ENCODE measurements around the gene OASL. TPM values are rescaled to one million over a fixed set of nuclear protein-coding genes. Genes with fewer than 3 reads are reported as not detected.

OASL gene
- total RNA-seq, 1 experiment from 2014 or later = 51.1 TPM

GRCh38 chr12:121001841-121002483 lies 37.1 kb downstream of the OASL start:
- H3K4me3 ChIP-seq = no peak overlapping the region
- H3K9me3 ChIP-seq = no peaks in the 10 kb centered on the region
- H3K27me3 ChIP-seq = no peaks in the 10 kb centered on the region
- DNase-seq = no peak
- peaks cover 21% of the 10 kb centered on the region for H3K36me3 ChIP-seq

DNA sequence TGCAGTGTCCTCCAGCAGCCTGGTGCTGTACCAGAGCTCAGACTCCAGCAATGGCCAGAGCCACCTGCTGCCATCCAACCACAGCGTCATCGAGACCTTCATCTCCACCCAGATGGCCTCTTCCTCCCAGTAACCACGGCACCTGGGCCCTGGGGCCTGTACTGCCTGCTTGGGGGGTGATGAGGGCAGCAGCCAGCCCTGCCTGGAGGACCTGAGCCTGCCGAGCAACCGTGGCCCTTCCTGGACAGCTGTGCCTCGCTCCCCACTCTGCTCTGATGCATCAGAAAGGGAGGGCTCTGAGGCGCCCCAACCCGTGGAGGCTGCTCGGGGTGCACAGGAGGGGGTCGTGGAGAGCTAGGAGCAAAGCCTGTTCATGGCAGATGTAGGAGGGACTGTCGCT lies 38.0 kb downstream of the OASL start:
- DNase-seq = no peak
- Histone ChIP-seq H3K9me3 (no peaks in the 10 kb centered on the region), H3K36me3 (peaks cover 21% of the 10 kb centered on the region), H3K4me3 (no peak overlapping the region), H3K27me3 (no peaks in the 10 kb centered on the region)

- no peaks in the 10 kb centered on the region for H3K27me3 ChIP-seq
- DNase-seq = no peak
- no peaks in the 10 kb centered on the region for H3K9me3 ChIP-seq
- peaks cover 18% of the 10 kb centered on the region for H3K36me3 ChIP-seq
- no peak overlapping the region for H3K4me3 ChIP-seq
Observed at GRCh38 chr12:121000530-121000929, 38.5 kb downstream of the OASL start.

DNA sequence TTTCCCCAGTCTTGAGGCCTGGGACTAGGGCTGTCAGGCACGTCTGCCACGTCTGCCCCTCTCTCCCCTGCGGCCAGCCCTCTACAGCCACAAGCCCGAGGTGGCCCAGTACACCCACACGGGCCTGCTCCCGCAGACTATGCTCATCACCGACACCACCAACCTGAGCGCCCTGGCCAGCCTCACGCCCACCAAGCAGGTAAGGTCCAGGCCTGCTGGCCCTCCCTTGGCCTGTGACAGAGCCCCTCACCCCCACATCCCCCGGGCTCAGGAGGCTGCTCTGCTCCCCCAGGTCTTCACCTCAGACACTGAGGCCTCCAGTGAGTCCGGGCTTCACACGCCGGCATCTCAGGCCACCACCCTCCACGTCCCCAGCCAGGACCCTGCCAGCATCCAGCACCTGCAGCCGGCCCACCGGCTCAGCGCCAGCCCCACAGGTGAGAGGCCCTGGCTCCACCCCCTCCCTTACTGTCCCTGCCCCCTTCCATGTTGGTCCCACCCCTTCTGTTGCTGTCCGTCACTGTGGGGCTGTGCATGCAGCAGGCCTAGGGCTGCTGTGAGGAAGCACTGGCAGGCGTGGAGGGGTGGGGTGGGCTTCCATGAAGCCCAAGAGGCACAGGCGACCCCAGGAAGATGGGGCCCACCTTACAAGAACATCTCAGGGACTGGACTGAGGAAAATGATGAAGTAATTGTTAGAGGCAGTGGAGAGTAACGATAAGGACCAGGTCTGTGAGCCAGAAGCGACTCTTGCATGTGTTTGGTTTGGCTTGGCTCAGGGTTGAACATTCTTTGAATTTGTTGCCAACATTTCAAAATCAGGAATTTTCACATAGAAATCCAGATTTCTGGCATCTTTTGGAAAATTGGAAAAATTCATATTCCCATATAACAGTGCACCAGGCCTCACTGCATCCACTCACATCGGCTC lies 39.6 kb downstream of the OASL start:
- no peak overlapping the region for H3K4me3 ChIP-seq
- H3K36me3 ChIP-seq = peaks cover 12% of the 10 kb centered on the region
- H3K27me3 ChIP-seq = no peaks in the 10 kb centered on the region
- no peak for DNase-seq
- H3K9me3 ChIP-seq = no peaks in the 10 kb centered on the region

DNA sequence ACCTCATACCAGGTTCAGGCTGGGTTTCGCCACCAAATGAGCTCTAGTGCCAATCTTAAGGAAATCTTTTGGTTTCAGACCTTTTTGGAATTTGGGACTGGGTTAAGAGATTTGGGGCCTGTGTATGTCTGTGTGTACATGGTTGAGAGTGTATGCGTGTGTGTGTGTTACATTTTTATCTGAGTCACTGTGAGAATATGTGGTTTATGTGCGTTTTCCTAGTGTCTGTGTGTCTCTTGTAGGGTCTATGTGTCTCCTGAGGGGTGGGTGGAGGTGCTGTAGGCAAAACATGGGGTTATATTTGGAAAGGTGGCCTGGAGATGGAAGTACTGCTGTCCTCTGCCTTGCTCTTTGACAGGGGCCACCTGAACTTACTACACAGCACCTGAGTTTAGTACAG lies 40.6 kb downstream of the OASL start:
- Histone ChIP-seq H3K36me3 (peaks cover 3% of the 10 kb centered on the region), H3K27me3 (no peaks in the 10 kb centered on the region), H3K4me3 (no peak overlapping the region), H3K9me3 (no peaks in the 10 kb centered on the region)
- DNase-seq = no peak

- Histone ChIP-seq H3K36me3 (no peaks in the 10 kb centered on the region), H3K9me3 (no peaks in the 10 kb centered on the region), H3K4me3 (no peak overlapping the region), H3K27me3 (no peaks in the 10 kb centered on the region)
- DNase-seq = no peak
Observed at GRCh38 chr12:120997448-120997847, 41.6 kb downstream of the OASL start.

DNA sequence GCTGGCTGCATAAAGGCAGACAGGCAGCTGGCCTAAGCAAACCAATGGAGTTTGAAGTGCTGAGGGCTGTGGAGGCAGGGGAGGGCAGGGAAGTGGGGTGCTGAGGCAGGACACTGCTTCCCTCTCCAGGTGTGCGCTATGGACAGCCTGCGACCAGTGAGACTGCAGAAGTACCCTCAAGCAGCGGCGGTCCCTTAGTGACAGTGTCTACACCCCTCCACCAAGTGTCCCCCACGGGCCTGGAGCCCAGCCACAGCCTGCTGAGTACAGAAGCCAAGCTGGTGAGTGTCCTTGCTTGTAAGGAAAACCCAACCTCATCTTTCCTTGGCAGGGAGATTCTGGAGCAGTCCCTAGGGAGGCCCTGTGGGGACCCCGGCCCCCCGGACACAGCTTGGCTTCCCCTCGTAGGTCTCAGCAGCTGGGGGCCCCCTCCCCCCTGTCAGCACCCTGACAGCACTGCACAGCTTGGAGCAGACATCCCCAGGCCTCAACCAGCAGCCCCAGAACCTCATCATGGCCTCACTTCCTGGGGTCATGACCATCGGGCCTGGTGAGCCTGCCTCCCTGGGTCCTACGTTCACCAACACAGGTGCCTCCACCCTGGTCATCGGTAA lies 42.8 kb downstream of the OASL start:
- Histone ChIP-seq H3K4me3 (no peak overlapping the region), H3K9me3 (no peaks in the 10 kb centered on the region), H3K36me3 (no peaks in the 10 kb centered on the region), H3K27me3 (no peaks in the 10 kb centered on the region; the same call in 1 of the 2 replicates)
- DNase-seq = no peak

- Histone ChIP-seq H3K9me3 (no peaks in the 10 kb centered on the region), H3K27me3 (no peaks in the 10 kb centered on the region; the same call in 1 of the 2 replicates), H3K36me3 (no peaks in the 10 kb centered on the region), H3K4me3 (no peak overlapping the region)
- no peak for DNase-seq
Observed at GRCh38 chr12:120994589-120995337, 44.3 kb downstream of the OASL start.

DNA sequence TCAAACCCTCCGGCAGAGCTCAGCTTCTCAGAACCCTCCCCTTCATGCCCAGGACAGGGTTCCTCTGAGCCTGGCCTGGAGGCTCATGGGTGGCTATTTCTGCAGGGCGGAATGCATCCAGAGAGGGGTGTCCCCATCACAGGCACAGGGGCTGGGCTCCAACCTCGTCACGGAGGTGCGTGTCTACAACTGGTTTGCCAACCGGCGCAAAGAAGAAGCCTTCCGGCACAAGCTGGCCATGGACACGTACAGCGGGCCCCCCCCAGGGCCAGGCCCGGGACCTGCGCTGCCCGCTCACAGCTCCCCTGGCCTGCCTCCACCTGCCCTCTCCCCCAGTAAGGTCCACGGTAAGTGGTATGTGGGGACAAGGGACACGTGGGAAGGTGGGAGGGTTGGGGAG lies 45.0 kb downstream of the OASL start:
- H3K9me3 ChIP-seq = no peaks in the 10 kb centered on the region
- H3K4me3 ChIP-seq = no peak overlapping the region
- no peak for DNase-seq

GRCh38 chr12:120993496-120993895 lies 45.5 kb downstream of the OASL start:
- no peak for DNase-seq
- H3K9me3 ChIP-seq = no peaks in the 10 kb centered on the region
- no peaks in the 10 kb centered on the region; the same call in 1 of the 2 replicates for H3K27me3 ChIP-seq
- H3K4me3 ChIP-seq = no peak overlapping the region
- H3K36me3 ChIP-seq = no peaks in the 10 kb centered on the region

More for the DNA sequence above, 45.0 kb downstream of the OASL start:
- Histone ChIP-seq H3K27me3 (no peaks in the 10 kb centered on the region; the same call in 1 of the 2 replicates), H3K36me3 (no peaks in the 10 kb centered on the region)

DNA sequence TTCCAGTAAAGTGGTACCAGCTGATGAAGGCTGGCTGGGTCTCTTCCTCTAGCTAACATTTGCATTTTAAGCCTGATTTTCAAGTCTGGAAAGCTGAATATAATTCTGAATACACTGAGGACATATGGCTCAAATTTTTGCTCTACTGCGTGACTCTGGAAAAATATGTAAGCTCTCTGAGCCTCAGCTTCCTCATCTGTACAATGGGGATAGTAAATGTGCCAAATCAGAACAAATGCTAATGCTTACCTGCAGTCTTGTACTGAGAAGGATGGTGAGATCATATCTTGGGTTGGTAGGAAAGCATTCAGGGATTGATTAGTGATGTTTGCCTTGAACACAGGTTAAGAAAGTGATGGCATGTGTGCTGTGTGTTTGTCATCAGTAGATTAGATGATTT lies 46.1 kb downstream of the OASL start:
- no peaks in the 10 kb centered on the region for H3K36me3 ChIP-seq
- no peak for DNase-seq
- no peaks in the 10 kb centered on the region for H3K9me3 ChIP-seq
- H3K27me3 ChIP-seq = no peaks in the 10 kb centered on the region; the same call in 1 of the 2 replicates
- no peak overlapping the region for H3K4me3 ChIP-seq

DNA sequence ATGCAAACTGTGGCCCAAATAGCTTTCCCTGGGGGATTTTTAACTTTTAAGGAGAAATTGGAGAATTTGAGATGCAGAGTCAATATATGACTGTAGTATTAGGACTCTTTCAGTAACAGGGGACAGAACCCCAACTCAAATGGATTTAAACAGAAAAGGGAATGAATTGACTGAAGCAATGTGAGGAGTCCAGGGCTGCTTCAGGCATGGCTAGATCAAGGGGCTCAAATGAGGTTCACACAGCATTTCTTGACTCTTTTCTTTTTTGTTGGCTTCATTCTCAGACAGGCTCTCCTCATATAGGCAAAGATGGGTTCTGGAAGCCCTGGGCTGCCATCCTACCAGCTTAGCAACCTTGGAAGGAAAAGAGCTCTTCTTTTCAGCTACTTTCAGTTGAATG lies 47.1 kb downstream of the OASL start:
- Histone ChIP-seq H3K27me3 (no peaks in the 10 kb centered on the region; the same call in 1 of the 2 replicates), H3K4me3 (no peak overlapping the region), H3K9me3 (no peaks in the 10 kb centered on the region), H3K36me3 (no peaks in the 10 kb centered on the region)
- no peak for DNase-seq

DNA sequence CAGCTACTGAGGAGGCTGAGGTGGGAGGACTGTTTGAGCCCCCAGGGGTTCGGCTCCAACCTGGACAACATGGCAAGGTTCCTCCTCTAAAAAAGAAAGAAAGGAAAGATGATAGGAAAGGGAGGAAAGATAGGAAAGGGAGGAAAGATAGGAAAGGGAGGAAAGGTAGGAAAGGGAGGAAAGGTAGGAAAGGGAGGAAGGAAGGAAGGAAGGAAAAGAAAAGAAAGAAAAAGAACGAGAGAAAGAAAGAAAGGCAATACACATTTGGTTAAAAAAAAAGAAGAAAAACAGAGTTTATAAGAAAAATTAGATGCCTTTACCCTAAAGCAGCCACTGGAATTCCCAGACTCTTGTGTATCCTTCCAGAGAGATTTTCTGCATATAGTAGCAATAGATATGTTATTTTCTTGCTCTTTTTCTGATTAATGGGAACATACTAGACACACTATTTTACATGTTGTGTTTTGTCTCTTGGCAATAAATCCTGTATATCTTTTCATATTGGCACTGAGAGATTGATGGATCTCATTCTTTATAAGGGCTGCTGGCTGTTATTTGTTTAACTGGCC lies 48.5 kb downstream of the OASL start:
- no peaks in the 10 kb centered on the region for H3K36me3 ChIP-seq
- no peak for DNase-seq
- no peak overlapping the region for H3K4me3 ChIP-seq
- H3K9me3 ChIP-seq = no peaks in the 10 kb centered on the region
- H3K27me3 ChIP-seq = no peaks in the 10 kb centered on the region; the same call in 1 of the 2 replicates

GRCh38 chr12:120989687-120990086 lies 49.4 kb downstream of the OASL start:
- Histone ChIP-seq H3K9me3 (no peaks in the 10 kb centered on the region), H3K36me3 (no peaks in the 10 kb centered on the region), H3K4me3 (no peak overlapping the region), H3K27me3 (no peaks in the 10 kb centered on the region; the same call in 1 of the 2 replicates)
- no peak for DNase-seq

GRCh38 chr12:120988658-120989057 lies 50.4 kb downstream of the OASL start:
- DNase-seq = no peak
- H3K4me3 ChIP-seq = no peak overlapping the region

DNA sequence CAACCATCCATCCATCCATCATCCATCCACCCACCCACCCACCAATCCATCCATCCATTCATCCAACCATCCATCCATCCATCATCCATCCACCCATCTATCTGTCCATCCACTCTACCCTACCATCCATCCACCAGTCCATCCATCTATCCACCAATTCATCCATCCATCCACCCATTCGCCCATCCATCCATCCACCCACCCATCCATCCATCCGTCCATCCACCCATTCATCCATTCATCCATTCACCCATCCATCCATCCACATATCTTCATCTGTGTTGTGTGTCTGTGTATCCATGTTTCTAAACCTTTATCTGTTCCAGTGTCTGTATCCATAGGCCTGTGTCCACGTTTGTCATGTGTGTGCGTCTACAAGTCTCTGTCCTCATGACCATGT lies 50.8 kb downstream of the OASL start:
- Histone ChIP-seq H3K9me3 (no peaks in the 10 kb centered on the region), H3K36me3 (no peaks in the 10 kb centered on the region), H3K27me3 (no peaks in the 10 kb centered on the region; the same call in 1 of the 2 replicates), H3K4me3 (no peak overlapping the region)
- no peak for DNase-seq

More at GRCh38 chr12:120988658-120989057, 50.4 kb downstream of the OASL start:
- H3K9me3 ChIP-seq = no peaks in the 10 kb centered on the region
- H3K36me3 ChIP-seq = no peaks in the 10 kb centered on the region
- no peaks in the 10 kb centered on the region; the same call in 1 of the 2 replicates for H3K27me3 ChIP-seq

Measured in MG63 (cell line).